HG03159 (cell line): ENCODE results near the gene TSPEAR.

ENCODE experiments used
- ATAC-seq: cut with Tn5 transposase; IDR thresholded peaks from one replicate; pipeline ENCODE4 v1.9.1; 2021; ENCODE audit warnings: mild to moderate bottlenecking, moderate library complexity; ENCODE audit not compliant: unreplicated experiment

TSPEAR gene

DNA sequence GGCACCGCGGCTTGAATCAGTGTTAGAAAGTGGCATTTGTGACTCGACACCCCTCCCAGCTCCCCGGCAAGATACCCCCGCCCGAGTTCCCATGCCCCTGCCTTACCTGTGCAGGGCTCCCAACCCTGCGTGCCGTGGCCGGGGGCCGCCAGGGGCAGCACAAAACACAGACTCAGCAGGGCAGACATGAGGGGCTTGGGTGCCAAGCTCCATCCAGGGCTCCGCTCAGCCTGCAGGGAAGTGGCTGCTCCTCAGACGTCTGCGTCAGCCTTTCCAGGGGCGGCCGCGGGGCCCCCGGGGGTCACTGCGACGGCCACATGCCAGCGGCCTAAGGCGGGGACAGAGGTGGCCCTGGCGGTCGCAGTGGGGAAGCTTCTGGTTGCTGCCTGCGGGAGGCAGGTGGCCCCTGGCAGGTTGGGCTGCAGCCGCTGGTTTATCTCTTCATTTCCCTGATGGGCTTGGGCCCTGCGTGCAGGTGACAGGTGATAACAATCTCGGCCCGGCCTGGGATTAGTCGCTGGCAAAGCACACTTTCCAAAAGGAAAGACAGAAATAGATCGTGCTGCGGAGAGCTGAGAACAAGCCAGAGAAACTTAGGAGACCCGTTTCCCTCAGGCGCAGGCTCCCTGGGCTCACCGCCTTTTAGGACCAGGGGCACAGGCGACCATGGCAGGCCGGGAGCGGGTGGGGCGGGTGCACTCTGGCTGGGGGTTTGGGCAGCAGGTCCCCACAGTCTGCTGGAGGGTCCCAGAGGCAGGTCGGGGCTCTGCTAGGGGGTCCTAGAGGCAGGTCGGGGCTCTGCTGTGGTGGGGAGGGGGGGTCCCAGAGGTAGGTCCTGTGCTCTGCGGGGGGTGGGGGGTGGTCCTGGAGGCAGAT is at the start of gene TSPEAR:
Gene TSPEAR (minus strand): TSS at position 246 of the 876 bp plus-strand sequence. CDS start 58 bp downstream, at position 188.
- ATAC-seq = no peak

DNA sequence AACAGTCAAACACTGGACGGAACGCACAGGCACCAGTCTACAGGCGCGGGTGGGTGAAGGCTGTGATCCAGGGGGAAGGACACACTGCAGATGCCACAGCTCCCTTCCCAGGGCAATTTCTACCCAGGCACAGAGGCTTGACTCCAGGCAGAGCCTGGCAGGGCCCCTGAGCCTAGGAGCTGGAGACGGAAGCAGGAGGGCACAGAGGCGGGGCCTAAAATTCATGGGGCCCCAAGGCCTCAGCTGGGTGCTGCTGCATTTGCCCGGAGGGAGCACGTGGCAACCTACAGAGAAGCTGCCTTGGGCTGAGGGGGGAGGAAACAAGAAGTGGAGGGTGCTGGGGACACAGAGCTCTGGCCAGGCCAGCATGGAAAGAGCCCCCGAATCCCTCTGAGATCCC is 49.0 kb upstream of the TSPEAR start:
- ATAC-seq = no peak

DNA sequence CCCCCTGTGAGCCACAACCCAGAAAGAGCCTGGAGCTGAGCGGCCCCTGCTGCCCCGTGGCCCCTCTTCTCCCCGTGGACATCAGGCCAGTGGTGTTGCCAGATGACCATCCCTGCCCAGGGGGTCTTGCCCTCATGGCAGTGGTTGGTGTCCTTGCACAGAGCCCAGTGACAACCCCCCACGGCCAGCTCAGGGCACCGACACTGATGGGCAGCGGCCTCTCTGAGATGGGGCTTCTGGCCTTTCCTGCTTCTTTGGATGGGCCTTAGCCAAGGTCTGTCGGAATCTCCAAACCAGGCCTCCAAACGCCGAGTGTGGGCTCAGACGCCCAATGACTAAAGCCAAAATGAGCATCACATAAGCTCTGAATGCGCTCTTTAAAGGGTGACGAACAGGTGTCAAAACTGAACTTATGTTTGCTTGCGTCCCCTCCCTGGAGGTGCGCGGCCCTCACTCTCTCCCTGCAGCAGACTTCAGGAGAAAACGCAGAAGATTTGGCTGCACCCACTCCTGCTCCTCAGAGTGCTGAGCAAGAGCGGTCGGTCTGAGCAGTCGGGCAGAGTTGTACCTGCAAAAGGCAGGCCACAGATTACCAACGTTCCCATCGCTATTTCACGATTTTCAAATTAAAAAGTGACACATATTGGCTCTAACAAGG is 48.4 kb upstream of the TSPEAR start:
- no peak for ATAC-seq

DNA sequence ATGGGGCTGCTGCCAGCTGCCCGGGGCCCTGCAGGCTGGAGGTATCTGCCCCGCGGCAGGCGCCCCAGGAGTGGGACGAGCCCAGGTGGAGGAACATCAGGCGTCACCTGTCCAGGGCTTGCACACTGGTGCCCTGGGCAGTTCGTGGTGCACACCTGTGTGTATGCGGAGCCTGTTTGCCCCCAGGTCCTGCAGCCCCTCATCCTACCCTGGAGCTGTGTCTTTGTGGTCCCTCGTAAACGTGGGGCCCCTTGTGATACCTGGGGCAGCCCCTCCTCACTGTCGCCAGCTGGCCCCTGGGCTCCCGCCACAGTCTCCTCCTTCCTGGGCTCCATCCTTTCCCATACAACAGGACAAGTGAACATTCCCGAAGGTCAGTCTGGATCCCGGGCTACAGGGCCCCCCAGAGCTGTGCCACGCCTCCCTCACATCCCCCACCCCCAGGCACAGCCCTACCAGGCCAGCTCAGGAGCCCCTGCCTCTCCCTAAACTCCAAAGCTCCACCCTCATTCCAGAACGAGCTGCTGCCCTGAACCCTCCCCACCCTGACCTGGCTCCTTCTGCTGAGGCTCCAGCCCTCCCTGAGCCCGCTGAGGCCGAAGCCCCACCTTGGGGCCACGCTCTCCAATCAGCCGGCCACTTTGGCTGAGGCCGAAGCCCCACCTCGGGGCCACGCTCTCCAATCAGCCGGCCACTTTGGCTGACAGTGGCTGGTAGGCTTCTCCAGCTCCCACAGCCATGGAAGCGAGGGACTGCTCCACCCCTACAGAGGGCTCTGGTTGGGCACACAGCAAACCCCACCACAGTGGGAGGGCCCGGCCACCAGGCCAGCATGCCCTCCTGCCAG is 47.6 kb upstream of the TSPEAR start:
- no peak for ATAC-seq

DNA sequence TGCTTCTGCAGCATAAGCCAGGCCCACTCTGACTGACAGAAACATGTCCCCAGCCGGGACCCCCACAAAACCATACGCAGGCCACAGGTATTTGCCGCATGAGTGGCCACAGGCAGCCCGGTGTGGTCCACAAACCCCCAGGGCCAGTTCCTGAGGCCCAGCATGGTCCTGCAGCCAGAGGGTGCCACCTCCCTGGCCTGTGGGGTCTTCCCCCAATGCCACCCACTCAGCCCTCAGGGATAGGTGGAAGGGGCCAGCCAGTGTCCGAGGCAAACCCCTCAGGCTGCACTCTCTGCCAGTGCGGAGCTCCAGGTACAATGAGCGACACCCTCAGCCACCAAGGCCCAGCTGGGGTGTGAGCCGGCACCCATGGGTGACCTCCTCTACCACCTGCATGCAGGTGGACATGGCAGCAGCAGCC is 46.8 kb upstream of the TSPEAR start:
- no peak for ATAC-seq

DNA sequence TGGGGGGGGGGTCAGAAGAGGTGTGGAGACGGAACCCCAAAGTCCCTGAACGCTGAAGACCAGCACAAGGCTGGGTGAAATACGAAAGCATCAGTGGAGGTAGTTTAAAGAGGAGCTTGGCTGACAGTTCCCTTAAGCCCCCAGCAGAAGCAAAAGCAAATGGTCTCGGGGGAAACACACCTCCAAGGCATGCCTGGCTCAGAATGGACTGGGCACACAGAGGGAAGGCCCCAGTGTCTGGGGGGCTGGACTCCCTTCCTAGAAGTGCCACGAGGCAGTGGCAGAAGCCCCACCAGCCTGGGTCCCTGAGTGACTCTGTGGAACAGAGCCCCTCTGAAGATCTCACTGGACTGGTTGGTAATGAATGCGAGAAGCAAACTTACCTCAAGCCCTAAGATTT is 46.4 kb upstream of the TSPEAR start:
- ATAC-seq = no peak

DNA sequence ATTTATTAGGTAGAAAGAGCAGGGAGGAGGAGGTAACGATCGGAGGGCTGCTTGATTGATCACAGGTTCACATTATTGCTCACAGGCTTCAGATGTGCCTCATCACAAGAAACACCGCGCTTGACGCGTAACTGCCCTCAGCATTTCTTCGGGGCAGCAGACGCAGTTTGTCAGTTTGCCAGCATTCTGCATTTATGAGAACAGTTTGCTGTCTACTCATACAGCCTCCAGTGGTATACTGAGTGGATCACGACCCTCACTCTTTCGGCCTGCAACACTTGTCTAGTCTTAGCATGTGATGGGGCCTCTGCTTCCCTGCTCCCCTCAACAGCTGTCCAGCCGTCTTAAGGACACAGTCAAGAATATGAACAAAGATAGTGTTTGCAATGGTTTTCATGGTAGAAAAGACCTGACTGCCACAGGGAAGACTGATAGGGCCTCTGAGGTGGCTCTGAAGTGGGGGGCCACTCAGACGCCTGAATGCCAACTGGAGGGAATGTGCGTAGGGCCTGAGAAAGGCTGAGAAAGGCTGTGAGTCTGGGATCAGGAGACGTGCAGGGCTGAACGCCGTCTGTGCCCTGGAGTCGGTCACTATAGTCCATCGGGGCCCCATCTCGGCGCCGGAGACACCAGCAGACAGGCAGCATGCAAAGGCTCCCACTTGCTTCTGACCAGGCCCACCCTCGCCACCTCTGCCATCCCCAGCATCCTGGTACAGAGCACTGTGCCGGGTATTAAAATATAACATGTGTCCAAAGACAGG is 45.2 kb upstream of the TSPEAR start:
- ATAC-seq = no peak

DNA sequence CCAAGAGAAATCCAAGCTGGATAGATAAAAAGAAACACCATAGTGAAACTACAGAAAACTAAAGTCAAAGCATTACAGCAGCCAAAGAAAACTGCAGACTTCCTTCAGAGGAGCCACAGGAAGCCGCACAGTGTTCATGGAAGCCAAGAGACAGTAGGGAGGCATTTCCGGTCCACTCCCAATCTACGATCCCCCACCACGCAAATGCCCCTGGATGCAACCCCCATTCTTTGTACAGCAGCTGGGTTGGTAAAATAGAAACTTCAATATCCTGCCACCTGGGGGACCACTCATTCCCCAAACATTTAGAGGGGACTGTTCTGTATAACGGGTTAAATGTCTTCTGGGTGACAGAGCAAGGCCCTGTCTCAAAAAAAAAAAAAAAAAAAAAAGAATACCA is 43.9 kb upstream of the TSPEAR start:
- no peak for ATAC-seq

DNA sequence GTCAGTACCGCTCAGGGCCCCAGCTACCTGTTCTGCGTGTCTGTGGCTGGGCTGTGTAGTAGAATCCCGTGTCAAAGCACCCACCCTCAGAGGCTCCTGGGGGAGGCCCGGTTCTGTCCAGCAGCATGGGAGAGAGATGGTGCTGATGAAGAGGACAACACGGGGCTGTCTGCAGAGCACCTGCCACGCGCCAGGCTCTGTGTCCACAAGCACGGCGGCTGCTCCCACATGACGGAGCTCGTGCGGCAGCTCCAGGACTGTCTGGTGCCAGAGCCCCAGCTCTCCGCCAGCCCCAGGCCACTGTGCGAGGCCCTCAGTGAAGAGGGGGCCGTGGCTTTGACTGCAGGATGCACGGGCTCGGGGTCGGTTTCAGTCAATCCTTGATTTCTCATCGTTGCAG is 42.0 kb upstream of the TSPEAR start:
- no peak for ATAC-seq

DNA sequence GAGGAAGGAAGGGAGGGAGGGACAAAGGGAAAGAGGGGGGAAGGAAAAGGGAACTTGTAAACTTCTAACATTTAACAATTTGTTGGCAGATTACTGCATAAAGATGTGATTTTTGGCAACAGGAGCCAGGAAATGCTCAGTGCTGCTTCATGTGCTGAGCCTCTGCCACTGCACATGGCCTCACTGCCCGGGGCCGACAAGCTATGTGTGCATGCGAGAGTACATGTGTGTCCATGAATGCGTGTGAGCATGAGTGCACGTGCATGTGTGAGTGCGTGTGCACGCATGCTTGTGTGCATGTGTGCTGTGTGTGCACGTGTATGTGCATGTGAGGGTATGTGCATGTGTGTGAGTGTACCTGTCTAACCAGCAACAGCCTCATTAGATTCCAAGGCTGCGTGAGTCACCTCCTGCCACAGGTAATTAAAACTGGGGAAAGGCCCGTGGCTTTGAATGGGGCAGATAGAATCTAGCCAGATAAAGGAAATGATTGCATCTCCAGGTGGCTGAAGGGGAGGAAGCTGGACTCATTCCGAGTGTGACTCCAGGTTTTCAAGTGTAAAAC is 41.4 kb upstream of the TSPEAR start:
- ATAC-seq = no peak

DNA sequence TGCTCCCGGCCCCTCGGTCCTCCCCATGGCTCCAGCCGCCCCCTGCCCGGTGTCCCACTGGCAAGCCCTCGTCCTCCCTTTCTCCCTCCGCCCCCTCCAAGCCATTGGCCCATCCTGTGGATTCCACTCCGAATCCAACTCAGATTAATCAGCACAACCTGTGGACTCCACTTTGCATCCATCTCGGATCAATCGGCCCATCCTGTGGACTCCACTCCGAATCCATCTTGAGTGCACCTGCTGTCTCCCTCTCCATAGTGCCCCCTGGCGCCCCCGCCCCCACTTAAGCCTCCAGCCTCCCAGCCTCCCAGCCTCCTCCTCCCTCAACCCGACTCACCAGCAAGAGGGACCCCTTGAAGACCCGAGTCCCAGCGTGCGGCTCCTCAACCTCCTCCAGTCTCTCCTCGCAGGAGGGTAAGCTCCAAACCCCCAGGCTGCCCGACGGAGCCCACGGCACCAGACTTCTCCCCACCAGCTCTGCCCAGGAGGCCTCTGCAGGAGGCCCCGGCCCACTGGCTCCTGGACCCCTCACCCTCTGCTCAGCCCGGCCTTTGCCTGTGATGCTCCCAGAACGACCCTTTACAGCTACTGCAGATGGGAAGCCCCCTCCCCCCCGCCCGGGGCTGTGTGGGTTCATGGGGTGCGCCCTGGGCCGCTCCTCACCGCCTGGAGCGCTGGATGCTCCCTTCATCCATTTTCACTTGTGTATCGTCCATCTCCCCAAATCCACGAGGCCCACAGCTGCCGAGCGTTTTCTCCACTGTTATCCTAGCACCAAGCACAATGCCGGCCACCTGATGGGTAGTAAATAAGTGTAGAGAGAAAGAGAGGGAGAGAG is 40.6 kb upstream of the TSPEAR start:
- no peak for ATAC-seq

DNA sequence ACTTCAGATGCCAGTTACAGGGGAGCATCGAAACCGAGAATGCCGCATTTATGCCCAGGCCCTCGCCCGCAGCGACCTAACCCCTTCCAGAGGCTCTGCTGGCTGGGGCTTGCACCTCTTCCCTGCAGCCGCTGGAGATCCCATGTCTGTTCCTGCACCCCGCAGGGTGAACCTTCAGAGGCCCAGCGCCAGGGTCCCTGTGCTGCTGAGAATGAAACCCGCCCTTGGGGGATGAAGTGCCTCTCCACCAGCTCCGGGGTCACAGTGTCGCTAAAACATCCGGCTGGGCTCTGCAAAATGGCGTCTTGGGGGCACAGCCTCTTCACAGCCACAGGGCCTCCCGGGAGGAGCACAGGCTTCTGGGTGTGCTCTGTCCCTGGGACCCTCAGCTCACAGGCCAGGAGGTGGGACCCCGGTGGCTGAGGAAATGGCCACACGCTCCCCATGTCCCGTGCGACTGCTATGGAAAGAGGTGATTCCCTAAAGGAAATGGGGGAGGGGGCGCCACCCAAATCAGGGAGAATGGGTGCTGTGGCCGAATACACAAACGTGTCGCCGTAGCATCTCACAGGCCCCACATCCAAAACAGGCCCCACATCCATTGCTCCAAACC is 39.9 kb upstream of the TSPEAR start:
- no peak for ATAC-seq

DNA sequence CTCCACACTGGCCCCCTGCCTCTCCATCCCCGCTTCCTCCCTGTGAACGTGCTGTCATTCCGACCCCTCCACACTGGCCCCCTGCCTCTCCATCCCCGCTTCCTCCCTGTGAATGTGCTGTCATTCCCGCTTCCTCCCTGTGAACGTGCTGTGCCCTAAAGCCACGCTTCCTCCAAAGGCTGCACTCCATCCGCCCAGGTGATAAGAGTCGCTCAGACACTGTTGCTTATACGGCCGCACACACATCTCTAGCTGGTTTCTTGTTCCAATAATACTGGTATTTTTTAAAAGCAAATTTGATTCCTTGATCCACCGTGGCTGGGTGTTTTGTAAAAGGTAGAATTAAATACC is 39.3 kb upstream of the TSPEAR start:
- no peak for ATAC-seq

DNA sequence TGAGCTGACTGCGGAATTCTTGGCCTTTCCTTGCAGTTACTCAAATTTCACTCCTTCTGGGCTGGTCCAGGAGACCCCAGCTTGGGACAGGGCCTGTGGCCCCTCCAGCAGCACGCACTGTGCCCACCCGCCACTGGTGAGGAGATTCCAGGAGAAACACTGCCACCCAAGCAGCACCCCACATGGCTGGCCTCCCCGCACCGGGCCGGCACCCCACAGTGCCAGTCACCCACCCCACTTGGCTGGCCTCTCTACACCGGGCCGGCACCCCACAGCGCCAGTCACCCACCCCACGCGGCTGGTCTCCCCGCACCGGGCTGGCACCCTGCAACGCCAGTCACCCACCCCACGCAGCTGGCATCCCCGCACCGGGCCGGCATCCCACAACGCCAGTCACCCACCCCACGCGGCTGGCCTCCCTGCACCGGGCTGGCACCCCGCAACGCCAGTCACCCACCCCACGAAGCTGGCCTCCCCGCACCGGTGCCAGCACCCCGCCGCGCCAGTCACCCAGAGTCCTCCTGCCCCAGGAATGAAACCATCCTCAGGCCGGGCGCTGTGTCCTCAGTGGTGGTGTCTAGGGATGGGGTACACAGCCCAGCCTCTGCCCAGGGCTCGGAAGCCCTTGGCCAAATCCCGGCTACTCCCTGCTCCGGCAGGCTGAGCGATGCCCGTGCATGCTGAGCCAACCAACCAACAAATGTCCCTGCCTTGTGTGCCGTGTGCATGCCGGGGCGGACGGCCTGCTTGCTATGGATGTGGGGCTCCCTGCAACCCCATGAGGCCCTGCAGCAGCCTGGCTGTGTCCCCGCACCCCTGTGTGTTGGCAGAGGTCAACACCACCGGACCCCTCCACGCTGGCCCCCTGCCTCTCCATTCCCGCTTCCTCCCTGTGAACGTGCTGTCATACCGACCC is 38.6 kb upstream of the TSPEAR start:
- no peak for ATAC-seq

DNA sequence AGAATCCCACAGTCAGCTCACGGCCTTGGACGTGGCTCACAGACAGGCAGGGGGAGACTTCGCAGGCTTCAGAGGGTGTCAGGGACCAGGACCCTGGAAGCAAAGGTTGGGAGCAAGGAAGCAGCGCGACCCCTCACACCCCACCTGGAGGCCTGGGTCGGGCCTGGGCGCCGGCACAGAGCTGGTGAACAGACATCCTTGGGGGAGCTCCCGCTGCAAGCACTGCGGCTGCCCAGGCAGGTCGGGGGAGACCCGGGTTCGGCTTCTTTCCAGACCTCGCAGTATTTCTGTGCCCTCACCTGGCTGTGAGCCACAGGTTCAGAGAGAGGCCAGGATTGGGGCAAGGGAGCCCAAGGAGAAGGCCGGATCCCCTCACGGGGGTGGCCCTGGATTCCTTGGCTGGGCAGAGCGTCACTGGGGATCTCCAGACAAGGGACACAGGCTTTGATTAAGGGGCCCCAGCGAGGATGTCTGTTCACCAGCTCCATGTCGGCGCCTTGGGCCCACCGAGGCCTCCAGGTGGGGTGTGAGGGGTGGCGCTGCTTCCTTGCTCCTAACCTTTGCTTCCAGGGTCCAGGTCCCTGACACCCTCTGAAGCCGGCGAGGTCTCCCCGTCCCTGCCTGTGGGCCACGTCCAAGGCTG is 37.9 kb upstream of the TSPEAR start:
- ATAC-seq = no peak

DNA sequence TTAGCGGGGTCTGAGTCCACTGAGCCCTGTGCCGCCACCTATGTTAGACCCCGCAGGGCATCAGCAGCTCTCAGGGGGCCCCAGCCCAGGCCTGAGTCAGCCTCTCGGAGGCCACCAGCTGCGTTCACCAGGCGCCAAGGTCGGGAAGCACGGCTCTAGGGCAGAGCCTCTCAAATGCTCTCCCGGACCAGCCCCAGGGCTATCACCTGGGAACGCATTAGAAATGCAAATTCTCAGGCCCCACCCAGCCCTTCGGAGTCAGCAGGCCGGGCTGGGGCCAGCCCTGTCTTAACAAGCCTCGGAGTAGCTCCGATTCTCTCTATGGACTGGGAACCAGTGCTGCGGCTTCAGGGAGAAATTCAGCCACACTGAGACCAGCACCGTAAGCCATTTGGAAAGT is 37.2 kb upstream of the TSPEAR start:
- no peak for ATAC-seq

DNA sequence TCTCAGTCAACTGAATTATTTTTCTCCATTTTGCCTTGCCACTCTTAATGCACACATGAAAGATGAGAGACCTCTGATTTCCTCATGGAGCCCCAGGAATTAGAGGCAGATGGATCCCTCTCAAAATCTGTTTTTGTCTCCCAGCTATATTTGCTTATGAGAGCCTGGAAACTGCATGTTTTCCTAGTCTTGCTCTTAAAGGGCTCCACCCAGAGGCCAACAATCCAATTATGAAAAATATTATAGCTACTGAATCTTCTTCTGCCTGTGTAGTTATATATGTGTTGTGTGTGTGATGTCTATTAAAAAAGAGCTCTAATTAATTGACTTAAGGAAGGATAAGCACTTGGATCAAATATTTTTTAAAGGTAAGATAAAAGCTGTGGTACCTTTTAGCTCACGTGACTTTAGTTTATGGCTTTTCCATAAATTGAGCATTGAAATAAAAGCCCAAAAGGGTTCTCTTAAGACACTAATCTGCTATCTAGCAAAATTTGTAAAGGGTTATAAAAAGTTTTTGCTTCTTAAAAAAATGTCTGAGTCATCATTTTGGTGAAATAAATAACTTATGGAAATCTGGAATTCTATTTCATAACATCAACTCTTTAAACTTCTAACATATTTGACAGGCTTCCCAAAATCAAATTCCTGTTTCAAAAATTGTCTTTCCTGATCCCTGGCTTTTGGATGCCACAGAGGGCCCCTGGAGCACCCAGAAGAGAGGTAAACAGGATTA is 31.2 kb upstream of the TSPEAR start:
- no peak for ATAC-seq
